H54 (cell line): ENCODE data around the gene ALG12.
A peak's percentile ranks its signal among the peaks of the same experiment; 100 is the strongest.

Source experiments
- DNase-seq: peaks from one replicate; pipeline ENCODE4 v3.0.0; 2011; ENCODE audit warnings: low spot score, mixed read lengths; ENCODE audit not compliant: insufficient read length
- FAIRE-seq: peaks from 3 replicates; lab custom pipeline; 2011; peaks lifted over from hg19 to GRCh38; lab: Jason Lieb, UNC
- POLR2A ChIP-seq: IDR thresholded peaks from 2 replicates; pipeline ENCODE4 v1.6.1; 2011; ENCODE audit warnings: low read depth, mild to moderate bottlenecking, low read length

ALG12 gene

GRCh38 chr22:49917974-49918910 is at the start of gene ALG12, which contains the start of gene CRELD2:
Gene ALG12 (minus strand): TSS chr22:49918438. CDS start chr22:49913765, 4,673 bp downstream.
Gene CRELD2 (plus strand): TSS chr22:49918634. CDS start chr22:49918770, 136 bp downstream.
- FAIRE-seq, result no peak
- peak; percentile 86 for TF ChIP-seq POLR2A
- peak; percentile 93 for DNase-seq

- no peak for FAIRE-seq
- TF ChIP-seq POLR2A, result no peak
- no peak for DNase-seq
These were observed 49.5 kb upstream of the ALG12 start for GRCh38 chr22:49967706-49968208.

- no peak for TF ChIP-seq POLR2A
- DNase-seq (no peak), FAIRE-seq (no peak)
These were observed 48.8 kb upstream of the ALG12 start for GRCh38 chr22:49966774-49967705.

- no peak for FAIRE-seq
- TF ChIP-seq POLR2A, result no peak
- DNase-seq, result no peak
These were observed 48.0 kb upstream of the ALG12 start for GRCh38 chr22:49966041-49966773.

- FAIRE-seq (no peak), DNase-seq (no peak)
- no peak for TF ChIP-seq POLR2A
These were observed 47.1 kb upstream of the ALG12 start for GRCh38 chr22:49965091-49966040.

- TF ChIP-seq POLR2A, result no peak
- FAIRE-seq, result no peak
- DNase-seq, result no peak
These were observed 46.2 kb upstream of the ALG12 start for GRCh38 chr22:49964136-49965090.

GRCh38 chr22:49963647-49964026 is 45.4 kb upstream of the ALG12 start:
- FAIRE-seq (no peak), DNase-seq (no peak)
- TF ChIP-seq POLR2A, result no peak

GRCh38 chr22:49962751-49963646 is 44.8 kb upstream of the ALG12 start:
- no peak for FAIRE-seq
- DNase-seq, result no peak
- TF ChIP-seq POLR2A, result no peak

- 0 out of 2 replicates have a peak, but pooled peaks have one; percentile 19 for TF ChIP-seq POLR2A
- FAIRE-seq (no peak), DNase-seq (peak; percentile 86)
These were observed 43.9 kb upstream of the ALG12 start for GRCh38 chr22:49962012-49962750.
